ENCODE measurements around the gene ARVCF.

GRCh38 chr22:19991395-19991644 is 25.3 kb downstream of the ARVCF start:
- TF ChIP-seq CTCF (IDR thresholded peaks at IDR 0.05) (no peak), EZH2 (IDR thresholded peaks at IDR 0.05; ENCODE audit: borderline replicate concordance, insufficient read depth, low read depth, low read length, poor library complexity, severe bottlenecking) (no peak)

Measured in B cell (primary cell).